GM18951 (cell line): Measurements from ENCODE around the gene FYN.

Source experiments
- POLR2A ChIP-seq: IDR thresholded peaks from 4 replicates; pipeline ENCODE4 v1.6.1; 2011; ENCODE audit warnings: mild to moderate bottlenecking; ENCODE audit not compliant: insufficient read length, insufficient read depth; ENCODE audit errors: extremely low read depth
- in situ Hi-C: fragments of 300-500 bp; cut with MboI; formaldehyde crosslinking; loops from one replicate; pipeline ENCODE4 v1.12.0; 2022; ENCODE audit warnings: low sequenced_read_pairs, mixed read lengths, inconsistent platforms; ENCODE audit not compliant: unreplicated experiment

FYN gene

GRCh38 chr6:111828809-111829208, 44.4 kb downstream of the FYN start:
- in situ Hi-C loops = no loop called here

GRCh38 chr6:111825439-111826086, 47.7 kb downstream of the FYN start:
- TF ChIP-seq POLR2A = no peak
- in situ Hi-C loops = no loop called here

More at GRCh38 chr6:111828809-111829208, 44.4 kb downstream of the FYN start:
- TF ChIP-seq POLR2A = no peak

GRCh38 chr6:111824608-111825337, 48.5 kb downstream of the FYN start:
- in situ Hi-C loops = no loop called here
- TF ChIP-seq POLR2A = no peak

- in situ Hi-C loops = no loop called here
Observed at GRCh38 chr6:111823831-111824607, 49.2 kb downstream of the FYN start.

GRCh38 chr6:111823012-111823411, 50.2 kb downstream of the FYN start:
- TF ChIP-seq POLR2A = no peak
- in situ Hi-C loops = no loop called here

More at GRCh38 chr6:111823831-111824607, 49.2 kb downstream of the FYN start:
- TF ChIP-seq POLR2A = no peak

- in situ Hi-C loops = no loop called here
- TF ChIP-seq POLR2A = no peak
Observed at GRCh38 chr6:111819458-111819857, 53.8 kb downstream of the FYN start.

GRCh38 chr6:111818539-111819226, 54.6 kb downstream of the FYN start:
- TF ChIP-seq POLR2A = no peak
- in situ Hi-C loops = no loop called here

GRCh38 chr6:111817451-111818120, 55.7 kb downstream of the FYN start:
- in situ Hi-C loops = no loop called here
- TF ChIP-seq POLR2A = no peak

GRCh38 chr6:111813677-111814310, 59.5 kb downstream of the FYN start:
- in situ Hi-C loops = no loop called here
- no peak for TF ChIP-seq POLR2A

GRCh38 chr6:111813237-111813636, 60.0 kb downstream of the FYN start:
- TF ChIP-seq POLR2A = no peak
- in situ Hi-C loops = no loop called here

GRCh38 chr6:111812060-111813038, 60.9 kb downstream of the FYN start:
- TF ChIP-seq POLR2A = no peak

More at GRCh38 chr6:111812060-111813038, 60.9 kb downstream of the FYN start:
- in situ Hi-C loops = no loop called here
